Activated naive CD8-positive, alpha-beta T cell treated with anti-CD3 and anti-CD28 coated beads, Interleukin-2, amount 50 U/mL, for 24 hours (primary cell): ENCODE measurements around the gene OBSL1.

Source experiments
- ATAC-seq: fragments of 150-1000 bp; cut with Tn5 transposase; one replicate; pipeline ENCODE4 v1.10.0; 2021
- DNase-seq: peaks from one replicate; pipeline ENCODE4 v3.0.0; 2021
- H3K27ac Mint-ChIP-seq: one replicate; pipeline ENCODE4 v1.8.0; 2021; ENCODE audit warnings: mild to moderate bottlenecking, mixed read lengths
- H3K27me3 Mint-ChIP-seq: one replicate; pipeline ENCODE4 v1.8.0; 2021; ENCODE audit warnings: mixed read lengths
- H3K36me3 Mint-ChIP-seq: one replicate; pipeline ENCODE4 v1.8.0; 2021; ENCODE audit warnings: low read depth, mixed read lengths
- H3K4me1 Mint-ChIP-seq: one replicate; pipeline ENCODE4 v1.8.0; 2021; ENCODE audit warnings: mixed read lengths
- H3K4me3 Mint-ChIP-seq: one replicate; pipeline ENCODE4 v1.8.0; 2021; ENCODE audit warnings: mild to moderate bottlenecking, moderate library complexity, mixed read lengths
- H3K9me3 Mint-ChIP-seq: one replicate; pipeline ENCODE4 v1.8.0; 2021; ENCODE audit warnings: mixed read lengths

Gene OBSL1

GRCh38 chr2:219553463-219553963, 17.8 kb downstream of the OBSL1 start:
- ATAC-seq (no peak), DNase-seq (no peak)
- no peaks in the 10 kb centered on the region for H3K9me3 Mint-ChIP-seq
- H3K4me1 Mint-ChIP-seq = peaks cover 6% of the 10 kb centered on the region
- peak overlapping the region; percentile 4 for H3K4me3 Mint-ChIP-seq
- H3K27ac Mint-ChIP-seq = no peak overlapping the region
- H3K27me3 Mint-ChIP-seq = peaks cover 40% of the 10 kb centered on the region
- H3K36me3 Mint-ChIP-seq = no peaks in the 10 kb centered on the region

- no peak for DNase-seq
- no peaks in the 10 kb centered on the region for H3K36me3 Mint-ChIP-seq
- H3K9me3 Mint-ChIP-seq = no peaks in the 10 kb centered on the region
- peaks cover 6% of the 10 kb centered on the region for H3K4me1 Mint-ChIP-seq
- H3K27ac Mint-ChIP-seq = no peak overlapping the region
- no peak for ATAC-seq
- H3K4me3 Mint-ChIP-seq = peak overlapping the region; percentile 4
- H3K27me3 Mint-ChIP-seq = peaks cover 44% of the 10 kb centered on the region
Measured at GRCh38 chr2:219553168-219553417, 18.2 kb downstream of the OBSL1 start.

GRCh38 chr2:219552382-219553167, 18.8 kb downstream of the OBSL1 start:
- H3K27me3 Mint-ChIP-seq = peaks cover 44% of the 10 kb centered on the region
- no peaks in the 10 kb centered on the region for H3K36me3 Mint-ChIP-seq
- peak overlapping the region; percentile 63 for H3K4me3 Mint-ChIP-seq
- H3K27ac Mint-ChIP-seq = no peak overlapping the region
- no peaks in the 10 kb centered on the region for H3K9me3 Mint-ChIP-seq
- peaks cover 6% of the 10 kb centered on the region for H3K4me1 Mint-ChIP-seq
- ATAC-seq (peak; percentile 82), DNase-seq (peak; percentile 83)

GRCh38 chr2:219551441-219552381, 19.6 kb downstream of the OBSL1 start:
- Mint-ChIP-seq H3K27me3 (peaks cover 44% of the 10 kb centered on the region), H3K27ac (no peak overlapping the region), H3K9me3 (no peaks in the 10 kb centered on the region), H3K4me3 (peak overlapping the region; percentile 63), H3K4me1 (peaks cover 6% of the 10 kb centered on the region), H3K36me3 (no peaks in the 10 kb centered on the region)
- peak; percentile 1 for ATAC-seq
- peak; percentile 18 for DNase-seq

- Mint-ChIP-seq H3K27ac (no peak overlapping the region), H3K36me3 (no peaks in the 10 kb centered on the region), H3K4me3 (no peak overlapping the region), H3K4me1 (peaks cover 8% of the 10 kb centered on the region), H3K27me3 (peaks cover 49% of the 10 kb centered on the region), H3K9me3 (no peaks in the 10 kb centered on the region)
- no peak for ATAC-seq
- no peak for DNase-seq
Measured at GRCh38 chr2:219549619-219550018, 21.7 kb downstream of the OBSL1 start.

- H3K36me3 Mint-ChIP-seq = no peaks in the 10 kb centered on the region
- no peaks in the 10 kb centered on the region for H3K9me3 Mint-ChIP-seq
- ATAC-seq = no peak
- peaks cover 45% of the 10 kb centered on the region for H3K27me3 Mint-ChIP-seq
- H3K4me3 Mint-ChIP-seq = no peak overlapping the region
- no peak overlapping the region for H3K27ac Mint-ChIP-seq
- no peak for DNase-seq
- H3K4me1 Mint-ChIP-seq = peaks cover 14% of the 10 kb centered on the region
Measured at GRCh38 chr2:219548990-219549389, 22.3 kb downstream of the OBSL1 start.

GRCh38 chr2:219547621-219548020, 23.7 kb downstream of the OBSL1 start:
- DNase-seq = no peak
- H3K9me3 Mint-ChIP-seq = no peaks in the 10 kb centered on the region

GRCh38 chr2:219545943-219546352, 25.4 kb downstream of the OBSL1 start:
- Mint-ChIP-seq H3K9me3 (no peaks in the 10 kb centered on the region), H3K27ac (no peak overlapping the region), H3K4me1 (peaks cover 24% of the 10 kb centered on the region), H3K36me3 (peaks cover 3% of the 10 kb centered on the region), H3K27me3 (peaks cover 24% of the 10 kb centered on the region), H3K4me3 (no peak overlapping the region)
- ATAC-seq = no peak
- no peak for DNase-seq

More at GRCh38 chr2:219547621-219548020, 23.7 kb downstream of the OBSL1 start:
- peaks cover 12% of the 10 kb centered on the region for H3K4me1 Mint-ChIP-seq
- no peaks in the 10 kb centered on the region for H3K36me3 Mint-ChIP-seq
- peaks cover 35% of the 10 kb centered on the region for H3K27me3 Mint-ChIP-seq
- no peak for ATAC-seq
- H3K27ac Mint-ChIP-seq = no peak overlapping the region
- no peak overlapping the region for H3K4me3 Mint-ChIP-seq

- DNase-seq (no peak), ATAC-seq (no peak)
- Mint-ChIP-seq H3K9me3 (no peaks in the 10 kb centered on the region), H3K27ac (no peak overlapping the region), H3K36me3 (peaks cover 6% of the 10 kb centered on the region), H3K27me3 (peaks cover 18% of the 10 kb centered on the region), H3K4me3 (no peak overlapping the region), H3K4me1 (peaks cover 24% of the 10 kb centered on the region)
Measured at GRCh38 chr2:219545295-219545942, 25.9 kb downstream of the OBSL1 start.

- Mint-ChIP-seq H3K27me3 (peaks cover 18% of the 10 kb centered on the region), H3K4me3 (peak overlapping the region; percentile 92), H3K36me3 (peaks cover 6% of the 10 kb centered on the region), H3K9me3 (no peaks in the 10 kb centered on the region), H3K4me1 (peaks cover 24% of the 10 kb centered on the region), H3K27ac (no peak overlapping the region)
- no peak for ATAC-seq
- no peak for DNase-seq
Measured at GRCh38 chr2:219544567-219544966, 26.8 kb downstream of the OBSL1 start.

GRCh38 chr2:219543596-219544358, 27.6 kb downstream of the OBSL1 start, which contains the start of the genes CHPF and TMEM198:
Gene CHPF, minus strand, starts transcription at chr2:219543809. Its CDS starts 271 bp downstream, at chr2:219543538.
Gene TMEM198, plus strand, starts transcription at chr2:219544028. Its CDS starts 700 bp downstream, at chr2:219544728.
- Mint-ChIP-seq H3K4me3 (peak within 1 kb of the TSS; percentile 92), H3K27me3 (peaks cover 18% of the 10 kb centered on the region), H3K9me3 (no peaks in the 10 kb centered on the region), H3K36me3 (peaks cover 6% of the 10 kb centered on the region), H3K4me1 (peaks cover 24% of the 10 kb centered on the region), H3K27ac (peak within 1 kb of the TSS; percentile 72)
- ATAC-seq (peak; percentile 79), DNase-seq (peak; percentile 95)

GRCh38 chr2:219542931-219543595, 28.3 kb downstream of the OBSL1 start:
- Mint-ChIP-seq H3K4me3 (peak overlapping the region; percentile 92), H3K27ac (peak overlapping the region; percentile 72), H3K27me3 (peaks cover 14% of the 10 kb centered on the region), H3K4me1 (peaks cover 24% of the 10 kb centered on the region), H3K9me3 (no peaks in the 10 kb centered on the region), H3K36me3 (peaks cover 6% of the 10 kb centered on the region)
- DNase-seq (no peak), ATAC-seq (peak; percentile 51)

GRCh38 chr2:219541611-219542180, 29.6 kb downstream of the OBSL1 start:
- peaks cover 14% of the 10 kb centered on the region for H3K27me3 Mint-ChIP-seq
- peaks cover 6% of the 10 kb centered on the region for H3K36me3 Mint-ChIP-seq
- ATAC-seq (peak; percentile 59), DNase-seq (peak; percentile 87)
- H3K4me1 Mint-ChIP-seq = peaks cover 24% of the 10 kb centered on the region
- H3K4me3 Mint-ChIP-seq = peak overlapping the region; percentile 92
- no peaks in the 10 kb centered on the region for H3K9me3 Mint-ChIP-seq
- H3K27ac Mint-ChIP-seq = no peak overlapping the region
